Measurements from ENCODE around the gene EXOSC9. TPM values are rescaled to one million over a fixed set of nuclear protein-coding genes. Genes with fewer than 3 reads are reported as not detected.

Gene EXOSC9
- total RNA-seq, 1 donor from 2014 or later: 10.6 TPM

GRCh38 chr4:121764702-121765367, 36.3 kb upstream of the EXOSC9 start, which contains the start of gene SMIM43:
TSS of gene SMIM43 (minus strand) at chr4:121765164. CDS start at chr4:121765105, 59 bp downstream.
- intact Hi-C loops (cut with DNase I): no loop called here
- no peaks in the 10 kb centered on the region for H3K36me3 ChIP-seq
- H3K27ac ChIP-seq: no peak within 1 kb of the TSS
- no peaks in the 10 kb centered on the region for H3K27me3 ChIP-seq
- peak within 1 kb of the TSS in 1 of 2 donors; percentile 23 for H3K4me3 ChIP-seq
- TF ChIP-seq CTCF (IDR thresholded peaks at IDR 0.05) (no peak), POLR2AphosphoS5 (IDR thresholded peaks at IDR 0.05; ENCODE audit: insufficient read depth in 1 of 2, low read depth in 1 of 2) (no peak), POLR2A (IDR thresholded peaks at IDR 0.05) (no peak)
- peaks cover 13% of the 10 kb centered on the region for H3K4me1 ChIP-seq
- H3K9me3 ChIP-seq: no peaks in the 10 kb centered on the region
- DNase-seq (ENCODE audit: extremely low spot score in 2 of 2): no peak

- DNase-seq (ENCODE audit: extremely low spot score in 2 of 2): no peak
- TF ChIP-seq CTCF (IDR thresholded peaks at IDR 0.05) (no peak), POLR2AphosphoS5 (IDR thresholded peaks at IDR 0.05; ENCODE audit: insufficient read depth in 1 of 2, low read depth in 1 of 2) (no peak), POLR2A (IDR thresholded peaks at IDR 0.05) (no peak)
- no peak overlapping the region for H3K27ac ChIP-seq
- no peaks in the 10 kb centered on the region for H3K36me3 ChIP-seq
- no peaks in the 10 kb centered on the region for H3K27me3 ChIP-seq
- no peaks in the 10 kb centered on the region for H3K9me3 ChIP-seq
- no peak overlapping the region for H3K4me3 ChIP-seq
- peaks cover 13% of the 10 kb centered on the region for H3K4me1 ChIP-seq
- intact Hi-C loops (cut with DNase I): no loop called here
Observed at GRCh38 chr4:121765368-121765705, 35.8 kb upstream of the EXOSC9 start.

GRCh38 chr4:121765971-121766538, 35.1 kb upstream of the EXOSC9 start:
- Histone ChIP-seq H3K9me3 (no peaks in the 10 kb centered on the region), H3K4me3 (no peak overlapping the region), H3K27me3 (no peaks in the 10 kb centered on the region), H3K36me3 (no peaks in the 10 kb centered on the region), H3K4me1 (peaks cover 13% of the 10 kb centered on the region), H3K27ac (no peak overlapping the region)
- TF ChIP-seq POLR2AphosphoS5 (IDR thresholded peaks at IDR 0.05; ENCODE audit: insufficient read depth in 1 of 2, low read depth in 1 of 2): no peak
- TF ChIP-seq CTCF (IDR thresholded peaks at IDR 0.05): no peak
- no peak for TF ChIP-seq POLR2A (IDR thresholded peaks at IDR 0.05)
- DNase-seq (ENCODE audit: extremely low spot score in 2 of 2): no peak
- intact Hi-C loops (cut with DNase I): no loop called here

GRCh38 chr4:121767166-121767565, 34.0 kb upstream of the EXOSC9 start:
- Histone ChIP-seq H3K9me3 (no peaks in the 10 kb centered on the region), H3K36me3 (no peaks in the 10 kb centered on the region), H3K4me3 (no peak overlapping the region), H3K27me3 (no peaks in the 10 kb centered on the region), H3K4me1 (peaks cover 13% of the 10 kb centered on the region), H3K27ac (no peak overlapping the region)
- no peak for DNase-seq (ENCODE audit: extremely low spot score in 2 of 2)
- intact Hi-C loops (cut with DNase I): no loop called here
- no peak for TF ChIP-seq POLR2A (IDR thresholded peaks at IDR 0.05)
- TF ChIP-seq CTCF (IDR thresholded peaks at IDR 0.05): no peak
- no peak for TF ChIP-seq POLR2AphosphoS5 (IDR thresholded peaks at IDR 0.05; ENCODE audit: insufficient read depth in 1 of 2, low read depth in 1 of 2)

- Histone ChIP-seq H3K9me3 (no peaks in the 10 kb centered on the region), H3K4me1 (peaks cover 11% of the 10 kb centered on the region), H3K36me3 (no peaks in the 10 kb centered on the region), H3K27me3 (no peaks in the 10 kb centered on the region), H3K27ac (no peak overlapping the region), H3K4me3 (no peak overlapping the region)
- DNase-seq (ENCODE audit: extremely low spot score in 2 of 2): no peak
- TF ChIP-seq POLR2A (IDR thresholded peaks at IDR 0.05) (no peak), CTCF (IDR thresholded peaks at IDR 0.05) (no peak), POLR2AphosphoS5 (IDR thresholded peaks at IDR 0.05; ENCODE audit: insufficient read depth in 1 of 2, low read depth in 1 of 2) (no peak)
- intact Hi-C loops (cut with DNase I): no loop called here
Observed at GRCh38 chr4:121769341-121769740, 31.8 kb upstream of the EXOSC9 start.
